Adrenal gland (tissue), 12 donors: ENCODE measurements around the gene PRSS50. TPM values are rescaled to one million over a fixed set of nuclear protein-coding genes. Genes with fewer than 3 reads are reported as not detected.

Source experiments
- DNase-seq, 7 donors: peaks; one replicate each; pipeline ENCODE4 v3.0.0-alpha.2; 2019 to 2020
- H3K27ac ChIP-seq, 5 donors: fragments of 200-600 bp; sonication (generic) in 4 of 5; 1 replicate in 3 of 5; 2 replicates in 2 of 5; pipeline versions ENCODE4 v1.5.1 to v1.8.0; 2016 to 2020; ENCODE audit warnings: mild to moderate bottlenecking in 1 of 5
- H3K27me3 ChIP-seq: fragments of 200-600 bp; 2 replicates; pipeline ENCODE4 v1.8.0; 2021
- H3K36me3 ChIP-seq, 2 donors: fragments of 200-600 bp; replicated peaks in 1 of 2; 1 replicate in 1 of 2; 2 replicates in 1 of 2; pipeline versions ENCODE4 v1.5.1 to v1.8.0; 2018 to 2022
- H3K4me1 ChIP-seq, 2 donors: fragments of 200-600 bp; replicated peaks in 1 of 2; 1 replicate in 1 of 2; 2 replicates in 1 of 2; pipeline versions ENCODE4 v1.5.1 to v1.8.0; 2018 to 2021
- H3K4me3 ChIP-seq, 4 donors: fragments of 200-600 bp; sonication (generic) in 3 of 4; one replicate each; pipeline ENCODE4 v1.5.1; 2016 to 2018
- H3K9me3 ChIP-seq, 3 donors: fragments of 200-600 bp; sonication (generic) in 1 of 3; replicated peaks in 1 of 3; 1 replicate in 2 of 3; 2 replicates in 1 of 3; pipeline versions ENCODE4 v1.5.1 to v1.8.0; 2016 to 2021
- POLR2A ChIP-seq, 2 donors: fragments of 450-650 bp; IDR thresholded peaks; one replicate each; pipeline ENCODE4 v1.6.1; 2017; ENCODE audit warnings: antibody characterized with exemption in 2 of 2, mild to moderate bottlenecking in 2 of 2, moderate library complexity in 1 of 2
- WGBS, 4 donors: extraction: QIAGEN DNeasy Blood & Tissue Kit in 2 of 4; methylation state at CpG; one replicate each; pipeline versions ENCODE4 v1.1.5 to v1.1.7; 2013 to 2017; 5-methylcytosine and 5-hydroxymethylcytosine counted together
- intact Hi-C, 2 donors: fragments of 100-400 bp; cut with DNase I; formaldehyde crosslinking; loops; one replicate each; pipeline versions ENCODE4 v1.14.1 to v1.15.0; 2022 to 2023
- polyA plus RNA-seq, 3 donors: library from polyadenylated mRNA; stranded (reverse); fragments of 200-250 nt in 2 of 3; fragments of 350-450 nt in 1 of 3; fragmentation: Illumina TruSeq in 1 of 3; extraction: RNeasy Lipid Tissue Mini Kit (QIAGEN cat#74804) in 1 of 3; gene quantifications; one replicate each; pipeline ENCODE4 v1.2.3, GENCODE V29; 2013 to 2014
- small RNA-seq, 2 donors: library from RNA; depleted of rRNA; stranded (forward); fragments of <200 nt; gene quantifications; one replicate each; pipeline ENCODE3, GENCODE V24; 2016
- total RNA-seq, 9 donors: library from RNA; depleted of rRNA in 4 of 9; stranded (reverse); fragments of >200 nt in 4 of 9; fragments of 120-200 nt in 1 of 9; fragmentation: NEBNext Ultra II Directional in 1 of 9; extraction: Animal tissue kit (Norgen Biotek cat#: 25700) in 1 of 9; gene quantifications; one replicate each; pipeline versions ENCODE4 v1.1.0 to v1.2.4, GENCODE V29; 2013 to 2023
- TF ChIP-seq, protein P1 (sequence below), 6 experiments: fragments of 450-650 bp in 4 of 6; fragments of 200-600 bp in 2 of 6; sonication (generic) in 1 of 6; IDR thresholded peaks; 1 replicate in 5 of 6; 2 replicates in 1 of 6; pipeline versions ENCODE4 v1.5.1 to v1.8.0; 2016 to 2021; ENCODE audit warnings: antibody characterized with exemption in 6 of 6, mild to moderate bottlenecking in 2 of 6, moderate library complexity in 1 of 6
- donor health status: healthy with polysubstance abuse.
- donor health status: Bipolar disorder and iron deficiency.
- donor health status: DM: yes; HTN: yes; CAD: no.
- donor health status: DM: no; HTN: no; CAD: no.
- donor health status: DM: no; HTN: no; CAD: no.
- donor health status: DM: yes; HTN: yes; CAD: no.

PRSS50 gene
- total and polyA plus RNA-seq, 12 donors = 0.07 to 1.9 (median 0.18) TPM; not detected in 4

DNA sequence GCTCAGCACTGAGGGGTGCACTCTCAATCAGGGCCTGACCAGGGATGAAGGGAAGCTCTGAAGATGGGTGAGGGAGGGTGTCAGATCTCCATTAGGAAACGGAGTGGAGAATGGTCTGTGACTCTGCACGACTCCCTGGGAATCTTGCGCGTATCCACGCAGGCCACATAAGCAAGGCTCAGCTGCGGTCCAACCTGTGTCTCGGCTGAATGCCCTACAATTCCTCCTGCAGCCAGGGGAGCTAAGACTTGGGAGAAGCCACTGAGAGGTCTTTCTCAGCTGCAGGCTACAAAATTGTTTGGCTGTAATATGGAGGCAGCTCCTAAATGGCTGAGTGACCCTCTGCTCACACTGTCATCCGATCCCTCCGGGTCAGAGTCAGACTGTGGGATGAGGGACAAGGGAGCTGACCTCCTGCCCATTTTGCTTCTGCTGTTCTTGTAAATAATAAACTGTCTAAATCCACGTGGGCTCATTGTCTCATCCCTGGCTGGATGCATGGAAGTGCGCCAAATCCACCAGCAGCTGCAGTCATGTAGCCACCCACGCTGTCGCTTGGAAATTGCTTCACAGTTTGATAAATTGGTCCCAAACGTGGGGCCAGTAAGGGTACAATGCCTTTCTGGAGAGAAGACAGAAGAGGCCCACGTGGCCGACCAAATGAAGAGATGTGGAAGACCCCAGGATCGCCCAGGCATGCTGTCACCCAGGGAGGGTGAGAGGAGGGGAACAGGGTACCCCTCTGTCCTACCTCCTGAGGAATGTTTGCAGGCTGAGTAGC, 54.7 kb downstream of the PRSS50 start:
- TF ChIP-seq, protein P1, sequence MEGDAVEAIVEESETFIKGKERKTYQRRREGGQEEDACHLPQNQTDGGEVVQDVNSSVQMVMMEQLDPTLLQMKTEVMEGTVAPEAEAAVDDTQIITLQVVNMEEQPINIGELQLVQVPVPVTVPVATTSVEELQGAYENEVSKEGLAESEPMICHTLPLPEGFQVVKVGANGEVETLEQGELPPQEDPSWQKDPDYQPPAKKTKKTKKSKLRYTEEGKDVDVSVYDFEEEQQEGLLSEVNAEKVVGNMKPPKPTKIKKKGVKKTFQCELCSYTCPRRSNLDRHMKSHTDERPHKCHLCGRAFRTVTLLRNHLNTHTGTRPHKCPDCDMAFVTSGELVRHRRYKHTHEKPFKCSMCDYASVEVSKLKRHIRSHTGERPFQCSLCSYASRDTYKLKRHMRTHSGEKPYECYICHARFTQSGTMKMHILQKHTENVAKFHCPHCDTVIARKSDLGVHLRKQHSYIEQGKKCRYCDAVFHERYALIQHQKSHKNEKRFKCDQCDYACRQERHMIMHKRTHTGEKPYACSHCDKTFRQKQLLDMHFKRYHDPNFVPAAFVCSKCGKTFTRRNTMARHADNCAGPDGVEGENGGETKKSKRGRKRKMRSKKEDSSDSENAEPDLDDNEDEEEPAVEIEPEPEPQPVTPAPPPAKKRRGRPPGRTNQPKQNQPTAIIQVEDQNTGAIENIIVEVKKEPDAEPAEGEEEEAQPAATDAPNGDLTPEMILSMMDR (IDR thresholded peaks at IDR 0.05) = no peak
- TF ChIP-seq POLR2A (IDR thresholded peaks at IDR 0.05) = no peak
- intact Hi-C loops = no loop called here
- no peaks in the 10 kb centered on the region for H3K9me3 ChIP-seq
- peak; percentile 15 to 79 (median 54) for DNase-seq
- no peaks in the 10 kb centered on the region for H3K27me3 ChIP-seq
- WGBS, 4 donors = 55 to 68% (median 62%) methylated on average over 14 to 17 of the region's 17 CpGs
- H3K4me3 ChIP-seq = no peak overlapping the region
- no peaks in the 10 kb centered on the region for H3K36me3 ChIP-seq
- no peak overlapping the region for H3K27ac ChIP-seq
- H3K4me1 ChIP-seq = peaks cover 0 to 4% of the 10 kb centered on the region in 2 donors

Small RNA genes within 50 kb of the gene (small RNA-seq; reads per million reads assigned to genes)
- 0 reads per million in 2 donors for gene PRSS45

Other genes with a start within 250 kb of the PRSS50 start
- not detected for gene RTP3, start 219.9 kb downstream of the PRSS50 start, total RNA-seq
- not detected for gene RTP3, start 219.9 kb downstream of the PRSS50 start, polyA plus RNA-seq
- gene LRRC2, start 151.6 kb downstream of the PRSS50 start, total RNA-seq = 1 to 10 TPM in 6 of 9 donors, under 1 TPM in 2, not detected in 1; 0.09 to 4.7 (median 2.5) TPM
- gene LRRC2, start 151.6 kb downstream of the PRSS50 start, polyA plus RNA-seq = 1 to 10 TPM in 1 of 3 donors, under 1 TPM in 2; 0.27 to 1.2 (median 0.32) TPM
- gene FAM240A, start 105.3 kb downstream of the PRSS50 start, total RNA-seq = under 1 TPM in 1 of 9 donors, not detected in 8; 0.25 TPM
- not detected for gene FAM240A, start 105.3 kb downstream of the PRSS50 start, polyA plus RNA-seq
- gene ALS2CL, start 24.2 kb downstream of the PRSS50 start, total RNA-seq = 10 to 100 TPM in 4 of 9 donors, 1 to 10 TPM in 5; 2.6 to 15.6 (median 9.9) TPM
- 10 to 100 TPM in 2 of 3 donors, 1 to 10 TPM in 1; 1.5 to 48.3 (median 36.8) TPM for gene ALS2CL, start 24.2 kb downstream of the PRSS50 start, polyA plus RNA-seq
- gene TMIE, start 16.5 kb downstream of the PRSS50 start, total RNA-seq = 1 to 10 TPM in 6 of 9 donors, under 1 TPM in 3; 0.30 to 2.6 (median 1.2) TPM
- gene TMIE, start 16.5 kb downstream of the PRSS50 start, polyA plus RNA-seq = 10 to 100 TPM in 1 of 3 donors, 1 to 10 TPM in 2; 4.1 to 21.4 (median 5.4) TPM
- 10 to 100 TPM in 2 of 9 donors, 1 to 10 TPM in 6, not detected in 1; 1.4 to 12.1 (median 4.0) TPM for gene MYL3, start 145.6 kb upstream of the PRSS50 start, total RNA-seq
- 10 to 100 TPM in 1 of 3 donors, 1 to 10 TPM in 2; 1.7 to 12.7 (median 5.7) TPM for gene MYL3, start 145.6 kb upstream of the PRSS50 start, polyA plus RNA-seq
- gene PTH1R, start 159.9 kb upstream of the PRSS50 start, total RNA-seq = 100 to 1,000 TPM in 2 of 9 donors, 10 to 100 TPM in 7; 10.0 to 117 (median 46.8) TPM
- 1,000 to 10,000 TPM in 1 of 3 donors, 100 to 1,000 TPM in 1, 10 to 100 TPM in 1; 10.4 to 1,399 (median 244) TPM for gene PTH1R, start 159.9 kb upstream of the PRSS50 start, polyA plus RNA-seq